ENCODE results near the gene PEAK1.

The PEAK1 gene

DNA sequence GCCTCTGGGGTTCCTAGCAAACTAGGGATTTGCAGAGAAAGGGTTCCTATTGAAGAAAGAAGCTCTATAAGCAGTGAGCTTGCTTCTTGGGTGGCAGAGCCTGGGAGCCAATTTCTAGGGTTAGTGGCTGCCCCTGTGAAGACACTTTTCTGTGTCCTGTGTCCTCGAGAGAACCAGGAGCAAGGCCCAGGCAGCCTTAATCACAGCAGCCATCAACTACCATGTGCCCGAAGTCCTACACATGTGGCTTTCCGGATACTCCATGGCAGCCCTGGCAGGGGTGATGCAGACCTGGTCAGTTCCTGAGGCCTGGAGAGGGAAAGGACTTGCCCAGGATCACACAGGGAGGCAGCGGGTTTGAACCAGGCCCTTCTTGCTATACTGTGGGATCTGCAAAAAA lies 321.3 kb downstream of the PEAK1 start:
- Histone ChIP-seq H3K18ac (ENCODE audit: low read length) (no peak overlapping the region), H3K79me1 (ENCODE audit: low read length) (no peaks in the 10 kb centered on the region), H2AFZ (ENCODE audit: insufficient read depth, low read length, poor library complexity) (no peak overlapping the region), H4K8ac (ENCODE audit: low read depth, low read length) (no peak overlapping the region), H3K27me3 (ENCODE audit: insufficient read depth, low read length) (no peaks in the 10 kb centered on the region), H4K12ac (ENCODE audit: low read depth, low read length) (no peak overlapping the region), H3K4me3 (ENCODE audit: low read depth, low read length) (no peak overlapping the region), H3K4ac (ENCODE audit: low read depth, low read length) (no peak overlapping the region), H3K14ac (ENCODE audit: low read length) (no peak overlapping the region), H4K91ac (ENCODE audit: low read depth, low read length) (no peak overlapping the region), H2BK12ac (ENCODE audit: low read length) (no peak overlapping the region), H3K4me2 (ENCODE audit: low read length) (no peak overlapping the region), H3K4me1 (ENCODE audit: control insufficient read depth in 1 of 2, insufficient read depth in 2 of 2, low read length in 2 of 2) (no peaks in the 10 kb centered on the region), H3K9me3 (ENCODE audit: insufficient read depth, low read depth, low read length) (no peaks in the 10 kb centered on the region), H3K23ac (ENCODE audit: low read length) (no peak overlapping the region), H3K27ac (ENCODE audit: low read depth, low read length) (no peak overlapping the region), H2AK5ac (ENCODE audit: low read length) (no peak overlapping the region), H3K9ac (ENCODE audit: low read length) (no peak overlapping the region), H3K79me2 (ENCODE audit: control insufficient read depth, insufficient read depth, low read length, poor library complexity) (no peaks in the 10 kb centered on the region), H3K36me3 (ENCODE audit: control insufficient read depth in 1 of 2, insufficient read depth in 2 of 2, low read length in 2 of 2) (no peaks in the 10 kb centered on the region), H2BK5ac (ENCODE audit: low read depth, low read length, poor library complexity) (no peak overlapping the region), H2BK120ac (ENCODE audit: insufficient read depth, low read length, poor library complexity) (no peak overlapping the region)
- DNase-seq, result no peak
- WGBS (ENCODE audit: extremely low coverage, insufficient coverage, insufficient read length), result no CpG with 5 or more reads among the region's 4 CpGs

DNA sequence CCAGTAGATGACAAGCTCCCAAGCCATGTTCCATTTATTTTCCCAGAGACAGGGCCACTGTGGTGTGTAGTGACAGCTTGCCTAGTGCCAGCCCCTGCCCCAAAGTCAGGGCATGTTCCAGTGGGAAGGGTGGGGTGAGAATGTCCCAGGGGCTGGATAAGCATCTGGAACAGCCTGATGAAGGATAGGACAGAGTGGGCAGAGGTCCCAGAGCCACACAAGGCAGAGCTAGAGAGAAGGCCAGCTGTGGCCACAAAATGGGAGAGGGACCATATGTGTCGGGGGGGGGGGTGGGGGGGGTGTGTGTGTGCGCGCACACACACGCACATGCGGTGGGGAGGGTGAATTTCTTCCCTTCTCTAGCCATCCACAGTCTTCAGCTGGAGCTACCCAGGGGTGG lies 322.0 kb downstream of the PEAK1 start:
- no CpG with 5 or more reads among the region's 5 CpGs for WGBS (ENCODE audit: extremely low coverage, insufficient coverage, insufficient read length)

DNA sequence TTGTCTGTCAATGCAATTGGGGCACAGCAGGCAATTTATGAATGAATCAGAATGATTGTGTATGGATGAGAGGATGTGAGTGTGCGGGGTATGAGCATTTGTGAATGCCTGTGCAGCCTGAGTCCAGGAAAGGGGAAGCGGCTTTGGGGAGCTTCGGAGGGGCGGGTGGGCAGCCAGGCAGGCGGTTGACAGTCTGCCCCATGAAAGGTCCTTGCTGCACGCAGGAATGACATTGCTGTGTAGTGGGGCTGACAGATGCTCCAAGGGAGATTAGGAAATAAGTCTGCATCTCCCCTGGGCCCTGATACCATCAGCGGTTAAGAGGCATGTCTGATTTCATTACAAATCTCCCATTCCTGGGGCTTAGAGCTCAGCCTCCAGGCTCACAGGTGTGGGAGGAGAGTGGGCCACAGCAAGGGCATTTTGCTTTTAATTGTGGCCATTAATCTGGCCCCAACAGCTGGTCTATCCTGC lies 322.6 kb downstream of the PEAK1 start:
- no peak overlapping the region for H3K9ac ChIP-seq (ENCODE audit: low read length)
- no peak overlapping the region for H2BK5ac ChIP-seq (ENCODE audit: low read depth, low read length, poor library complexity)
- no peak overlapping the region for H2BK12ac ChIP-seq (ENCODE audit: low read length)
- H4K8ac ChIP-seq (ENCODE audit: low read depth, low read length), result no peak overlapping the region
- peak; percentile 62 to 83 for DNase-seq
- no peak overlapping the region for H4K12ac ChIP-seq (ENCODE audit: low read depth, low read length)
- no peak overlapping the region for H3K14ac ChIP-seq (ENCODE audit: low read length)
- no CpG with 5 or more reads among the region's 7 CpGs for WGBS (ENCODE audit: extremely low coverage, insufficient coverage, insufficient read length)
- no peak overlapping the region for H3K4me3 ChIP-seq (ENCODE audit: low read depth, low read length)
- H2AK5ac ChIP-seq (ENCODE audit: low read length), result no peak overlapping the region
- no peaks in the 10 kb centered on the region for H3K79me2 ChIP-seq (ENCODE audit: control insufficient read depth, insufficient read depth, low read length, poor library complexity)
- no peaks in the 10 kb centered on the region for H3K79me1 ChIP-seq (ENCODE audit: low read length)
- H2BK120ac ChIP-seq (ENCODE audit: insufficient read depth, low read length, poor library complexity), result no peak overlapping the region
- H3K27ac ChIP-seq (ENCODE audit: low read depth, low read length), result no peak overlapping the region
- H3K9me3 ChIP-seq (ENCODE audit: insufficient read depth, low read depth, low read length), result no peaks in the 10 kb centered on the region
- H3K27me3 ChIP-seq (ENCODE audit: insufficient read depth, low read length), result no peaks in the 10 kb centered on the region
- no peak overlapping the region for H2AFZ ChIP-seq (ENCODE audit: insufficient read depth, low read length, poor library complexity)
- no peak overlapping the region for H3K4ac ChIP-seq (ENCODE audit: low read depth, low read length)
- no peak overlapping the region for H4K91ac ChIP-seq (ENCODE audit: low read depth, low read length)
- no peak overlapping the region for H3K18ac ChIP-seq (ENCODE audit: low read length)
- H3K4me2 ChIP-seq (ENCODE audit: low read length), result no peak overlapping the region
- H3K4me1 ChIP-seq (ENCODE audit: control insufficient read depth in 1 of 2, insufficient read depth in 2 of 2, low read length in 2 of 2), result no peaks in the 10 kb centered on the region
- H3K36me3 ChIP-seq (ENCODE audit: control insufficient read depth in 1 of 2, insufficient read depth in 2 of 2, low read length in 2 of 2), result no peaks in the 10 kb centered on the region
- no peak overlapping the region for H3K23ac ChIP-seq (ENCODE audit: low read length)

More for the DNA sequence above, 322.0 kb downstream of the PEAK1 start:
- no peak for DNase-seq
- Histone ChIP-seq H3K14ac (ENCODE audit: low read length) (no peak overlapping the region), H3K27me3 (ENCODE audit: insufficient read depth, low read length) (no peaks in the 10 kb centered on the region), H3K4me3 (ENCODE audit: low read depth, low read length) (no peak overlapping the region), H4K91ac (ENCODE audit: low read depth, low read length) (no peak overlapping the region), H2AK5ac (ENCODE audit: low read length) (no peak overlapping the region), H2BK120ac (ENCODE audit: insufficient read depth, low read length, poor library complexity) (no peak overlapping the region), H3K36me3 (ENCODE audit: control insufficient read depth in 1 of 2, insufficient read depth in 2 of 2, low read length in 2 of 2) (no peaks in the 10 kb centered on the region), H3K4me1 (ENCODE audit: control insufficient read depth in 1 of 2, insufficient read depth in 2 of 2, low read length in 2 of 2) (no peaks in the 10 kb centered on the region), H2BK5ac (ENCODE audit: low read depth, low read length, poor library complexity) (no peak overlapping the region), H3K18ac (ENCODE audit: low read length) (no peak overlapping the region), H3K79me1 (ENCODE audit: low read length) (no peaks in the 10 kb centered on the region), H2BK12ac (ENCODE audit: low read length) (no peak overlapping the region), H3K27ac (ENCODE audit: low read depth, low read length) (no peak overlapping the region), H4K12ac (ENCODE audit: low read depth, low read length) (no peak overlapping the region), H2AFZ (ENCODE audit: insufficient read depth, low read length, poor library complexity) (no peak overlapping the region), H3K23ac (ENCODE audit: low read length) (no peak overlapping the region), H4K8ac (ENCODE audit: low read depth, low read length) (no peak overlapping the region), H3K9ac (ENCODE audit: low read length) (no peak overlapping the region), H3K79me2 (ENCODE audit: control insufficient read depth, insufficient read depth, low read length, poor library complexity) (no peaks in the 10 kb centered on the region), H3K4me2 (ENCODE audit: low read length) (no peak overlapping the region), H3K9me3 (ENCODE audit: insufficient read depth, low read depth, low read length) (no peaks in the 10 kb centered on the region), H3K4ac (ENCODE audit: low read depth, low read length) (no peak overlapping the region)

DNA sequence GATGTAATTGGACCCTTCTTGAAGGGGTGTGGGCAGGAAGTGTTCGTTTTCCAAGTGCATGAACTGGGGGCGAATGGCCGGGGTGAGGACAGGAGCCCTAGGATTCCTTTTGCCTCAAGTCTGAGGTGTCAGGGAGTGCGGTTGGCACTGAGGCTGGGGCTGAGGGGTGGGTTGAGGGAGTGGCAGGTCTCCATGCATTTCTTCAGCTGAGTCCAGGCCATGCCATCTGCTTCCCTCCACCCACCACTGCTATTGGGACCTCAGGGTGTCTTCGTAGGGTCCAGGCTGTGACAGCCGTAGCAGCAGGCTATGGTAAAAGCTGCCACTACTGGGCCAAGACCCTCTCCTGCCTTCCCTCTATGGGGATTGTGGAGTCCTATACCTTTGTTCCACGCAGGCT lies 323.4 kb downstream of the PEAK1 start:
- no peak for DNase-seq
- Histone ChIP-seq H3K4me2 (ENCODE audit: low read length) (no peak overlapping the region), H2BK12ac (ENCODE audit: low read length) (no peak overlapping the region), H3K4me1 (ENCODE audit: control insufficient read depth in 1 of 2, insufficient read depth in 2 of 2, low read length in 2 of 2) (no peaks in the 10 kb centered on the region), H4K91ac (ENCODE audit: low read depth, low read length) (no peak overlapping the region), H4K12ac (ENCODE audit: low read depth, low read length) (no peak overlapping the region), H2BK120ac (ENCODE audit: insufficient read depth, low read length, poor library complexity) (no peak overlapping the region), H3K4me3 (ENCODE audit: low read depth, low read length) (no peak overlapping the region), H3K27ac (ENCODE audit: low read depth, low read length) (no peak overlapping the region), H2BK5ac (ENCODE audit: low read depth, low read length, poor library complexity) (no peak overlapping the region), H3K4ac (ENCODE audit: low read depth, low read length) (no peak overlapping the region), H3K23ac (ENCODE audit: low read length) (no peak overlapping the region), H3K27me3 (ENCODE audit: insufficient read depth, low read length) (no peaks in the 10 kb centered on the region), H3K79me2 (ENCODE audit: control insufficient read depth, insufficient read depth, low read length, poor library complexity) (no peaks in the 10 kb centered on the region), H3K18ac (ENCODE audit: low read length) (no peak overlapping the region), H2AK5ac (ENCODE audit: low read length) (no peak overlapping the region), H4K8ac (ENCODE audit: low read depth, low read length) (no peak overlapping the region), H3K9me3 (ENCODE audit: insufficient read depth, low read depth, low read length) (no peaks in the 10 kb centered on the region), H3K14ac (ENCODE audit: low read length) (no peak overlapping the region), H2AFZ (ENCODE audit: insufficient read depth, low read length, poor library complexity) (no peak overlapping the region), H3K36me3 (ENCODE audit: control insufficient read depth in 1 of 2, insufficient read depth in 2 of 2, low read length in 2 of 2) (no peaks in the 10 kb centered on the region), H3K79me1 (ENCODE audit: low read length) (no peaks in the 10 kb centered on the region), H3K9ac (ENCODE audit: low read length) (no peak overlapping the region)
- WGBS (ENCODE audit: extremely low coverage, insufficient coverage, insufficient read length), result no CpG with 5 or more reads among the region's 7 CpGs

All from trophoblast cell (in vitro differentiated cells and primary cell).